ENCODE results near the gene NLRP1. TPM values are rescaled to one million over a fixed set of nuclear protein-coding genes. Genes with fewer than 3 reads are reported as not detected.
A peak's percentile ranks its signal among the peaks of the same experiment; 100 is the strongest.

NLRP1 gene
- total RNA-seq, 1 experiment from 2014 or later, result 0.57 TPM

DNA sequence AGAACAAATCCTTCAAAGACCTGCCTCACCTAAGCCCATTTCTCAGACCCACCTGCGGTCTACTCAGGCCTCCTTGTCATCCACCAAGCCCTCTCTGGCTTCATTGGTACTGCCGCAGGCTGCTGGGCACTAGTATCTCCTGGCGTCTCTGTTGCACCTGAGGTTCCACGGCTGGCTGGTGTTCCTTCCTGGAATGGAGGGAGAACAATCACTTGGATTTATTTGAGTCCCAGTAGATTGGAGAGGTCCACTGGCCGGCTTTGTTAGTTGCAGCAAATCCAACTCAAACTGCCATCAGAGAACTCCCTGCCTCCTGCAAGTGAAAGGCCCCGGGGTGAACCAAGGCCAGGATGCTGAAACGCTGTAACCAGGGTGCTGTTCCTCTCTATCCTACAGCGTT, 82.6 kb downstream of the NLRP1 start:
- no peak overlapping the region for H3K27ac Mint-ChIP-seq (ENCODE audit: unreplicated experiment)
- peaks cover 69% of the 10 kb centered on the region for H3K27me3 Mint-ChIP-seq (ENCODE audit: unreplicated experiment)
- intact Hi-C loops (cut with micrococcal nuclease; ENCODE audit: unreplicated experiment), result no loop called here
- peak overlapping the region; percentile 69 for H3K4me3 Mint-ChIP-seq (ENCODE audit: low read depth, unreplicated experiment)
- BruUV-seq (replicated peaks), result no TSS peak
- CTCF ChIA-PET, result no interaction called here
- TF ChIP-seq, protein P1, sequence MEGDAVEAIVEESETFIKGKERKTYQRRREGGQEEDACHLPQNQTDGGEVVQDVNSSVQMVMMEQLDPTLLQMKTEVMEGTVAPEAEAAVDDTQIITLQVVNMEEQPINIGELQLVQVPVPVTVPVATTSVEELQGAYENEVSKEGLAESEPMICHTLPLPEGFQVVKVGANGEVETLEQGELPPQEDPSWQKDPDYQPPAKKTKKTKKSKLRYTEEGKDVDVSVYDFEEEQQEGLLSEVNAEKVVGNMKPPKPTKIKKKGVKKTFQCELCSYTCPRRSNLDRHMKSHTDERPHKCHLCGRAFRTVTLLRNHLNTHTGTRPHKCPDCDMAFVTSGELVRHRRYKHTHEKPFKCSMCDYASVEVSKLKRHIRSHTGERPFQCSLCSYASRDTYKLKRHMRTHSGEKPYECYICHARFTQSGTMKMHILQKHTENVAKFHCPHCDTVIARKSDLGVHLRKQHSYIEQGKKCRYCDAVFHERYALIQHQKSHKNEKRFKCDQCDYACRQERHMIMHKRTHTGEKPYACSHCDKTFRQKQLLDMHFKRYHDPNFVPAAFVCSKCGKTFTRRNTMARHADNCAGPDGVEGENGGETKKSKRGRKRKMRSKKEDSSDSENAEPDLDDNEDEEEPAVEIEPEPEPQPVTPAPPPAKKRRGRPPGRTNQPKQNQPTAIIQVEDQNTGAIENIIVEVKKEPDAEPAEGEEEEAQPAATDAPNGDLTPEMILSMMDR (IDR thresholded peaks at IDR 0.05; ENCODE audit: unreplicated experiment), result no peak
- H3K36me3 Mint-ChIP-seq (ENCODE audit: insufficient read depth, unreplicated experiment), result peaks cover 11% of the 10 kb centered on the region
- DNase-seq, result no peak
- H3K4me1 Mint-ChIP-seq (ENCODE audit: low read depth, unreplicated experiment), result no peaks in the 10 kb centered on the region
- peaks cover 6% of the 10 kb centered on the region for H3K9me3 Mint-ChIP-seq (ENCODE audit: low read depth, unreplicated experiment)

DNA sequence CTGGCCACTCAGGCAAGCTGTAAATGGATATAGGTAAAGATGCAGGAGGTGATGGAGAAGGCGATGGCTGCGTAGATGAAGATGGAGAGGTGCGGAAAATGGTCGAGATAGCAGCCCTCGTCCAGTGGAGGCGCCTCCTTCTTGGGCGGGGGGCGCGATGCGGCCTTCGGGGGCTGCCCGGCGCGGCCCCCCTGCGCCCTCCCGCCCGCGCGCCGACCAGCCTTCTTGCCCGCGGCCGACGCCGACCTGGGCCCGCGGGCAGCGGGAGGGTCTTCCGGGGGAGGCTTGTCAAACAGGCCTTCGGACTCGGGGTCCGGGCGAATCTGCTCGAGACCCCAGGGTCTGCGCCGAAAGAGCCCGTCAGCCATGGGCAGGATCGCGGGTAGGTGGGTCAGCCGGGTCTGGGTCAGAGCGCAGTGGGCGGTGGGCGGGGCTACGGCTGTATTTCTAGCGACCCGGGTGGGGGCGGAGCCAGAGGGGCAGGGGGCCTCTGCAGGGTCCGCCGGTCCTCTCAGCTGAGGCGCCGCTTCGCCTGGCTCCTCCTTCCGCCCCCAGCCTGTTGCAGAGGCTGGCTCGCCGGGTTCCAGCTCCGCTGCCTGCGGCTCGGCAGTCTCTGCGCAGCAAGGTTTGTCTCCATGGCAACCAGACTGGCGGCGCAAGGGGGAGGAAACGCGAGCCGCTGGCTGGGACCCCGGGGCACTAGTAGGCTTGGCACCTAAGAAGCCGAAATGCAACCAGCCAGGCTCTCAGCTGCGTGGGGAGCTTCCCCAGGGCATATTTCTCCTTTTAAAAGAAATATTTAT, 83.5 kb downstream of the NLRP1 start:
- TF ChIP-seq, protein P1 (IDR thresholded peaks at IDR 0.05; ENCODE audit: unreplicated experiment), result no peak
- no peaks in the 10 kb centered on the region for H3K4me1 Mint-ChIP-seq (ENCODE audit: low read depth, unreplicated experiment)
- intact Hi-C loops (cut with micrococcal nuclease; ENCODE audit: unreplicated experiment), result no loop called here
- H3K9me3 Mint-ChIP-seq (ENCODE audit: low read depth, unreplicated experiment), result peaks cover 6% of the 10 kb centered on the region
- H3K4me3 Mint-ChIP-seq (ENCODE audit: low read depth, unreplicated experiment), result peak overlapping the region; percentile 69
- no TSS peak for BruUV-seq (replicated peaks)
- DNase-seq, result peak; percentile 47
- no peak overlapping the region for H3K27ac Mint-ChIP-seq (ENCODE audit: unreplicated experiment)
- CTCF ChIA-PET, result no interaction called here
- H3K36me3 Mint-ChIP-seq (ENCODE audit: insufficient read depth, unreplicated experiment), result peaks cover 11% of the 10 kb centered on the region
- H3K27me3 Mint-ChIP-seq (ENCODE audit: unreplicated experiment), result peaks cover 73% of the 10 kb centered on the region

DNA sequence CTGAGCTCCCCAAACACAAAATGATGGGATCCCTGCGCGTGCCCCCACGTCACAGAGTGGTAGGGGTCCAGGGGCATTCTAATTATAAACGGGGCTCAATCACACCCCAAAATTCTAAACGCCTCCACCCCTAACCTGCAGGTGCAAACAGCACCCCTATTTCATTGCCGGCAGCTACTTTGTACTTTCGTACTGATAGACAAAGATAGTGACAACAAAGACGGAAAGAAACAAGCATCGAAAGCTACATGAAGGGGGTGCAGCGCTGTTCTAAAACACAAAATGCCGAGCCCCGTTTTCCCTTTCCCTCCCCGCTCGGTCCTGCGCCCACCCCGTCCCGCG, 84.1 kb downstream of the NLRP1 start:
- Mint-ChIP-seq H3K27me3 (ENCODE audit: unreplicated experiment) (peaks cover 73% of the 10 kb centered on the region), H3K27ac (ENCODE audit: unreplicated experiment) (no peak overlapping the region), H3K4me1 (ENCODE audit: low read depth, unreplicated experiment) (no peaks in the 10 kb centered on the region), H3K9me3 (ENCODE audit: low read depth, unreplicated experiment) (peaks cover 6% of the 10 kb centered on the region), H3K4me3 (ENCODE audit: low read depth, unreplicated experiment) (peak overlapping the region; percentile 69), H3K36me3 (ENCODE audit: insufficient read depth, unreplicated experiment) (peaks cover 11% of the 10 kb centered on the region)
- CTCF ChIA-PET, result no interaction called here
- intact Hi-C loops (cut with micrococcal nuclease; ENCODE audit: unreplicated experiment), result no loop called here
- DNase-seq, result no peak
- BruUV-seq (replicated peaks), result no TSS peak
- TF ChIP-seq, protein P1 (IDR thresholded peaks at IDR 0.05; ENCODE audit: unreplicated experiment), result no peak

DNA sequence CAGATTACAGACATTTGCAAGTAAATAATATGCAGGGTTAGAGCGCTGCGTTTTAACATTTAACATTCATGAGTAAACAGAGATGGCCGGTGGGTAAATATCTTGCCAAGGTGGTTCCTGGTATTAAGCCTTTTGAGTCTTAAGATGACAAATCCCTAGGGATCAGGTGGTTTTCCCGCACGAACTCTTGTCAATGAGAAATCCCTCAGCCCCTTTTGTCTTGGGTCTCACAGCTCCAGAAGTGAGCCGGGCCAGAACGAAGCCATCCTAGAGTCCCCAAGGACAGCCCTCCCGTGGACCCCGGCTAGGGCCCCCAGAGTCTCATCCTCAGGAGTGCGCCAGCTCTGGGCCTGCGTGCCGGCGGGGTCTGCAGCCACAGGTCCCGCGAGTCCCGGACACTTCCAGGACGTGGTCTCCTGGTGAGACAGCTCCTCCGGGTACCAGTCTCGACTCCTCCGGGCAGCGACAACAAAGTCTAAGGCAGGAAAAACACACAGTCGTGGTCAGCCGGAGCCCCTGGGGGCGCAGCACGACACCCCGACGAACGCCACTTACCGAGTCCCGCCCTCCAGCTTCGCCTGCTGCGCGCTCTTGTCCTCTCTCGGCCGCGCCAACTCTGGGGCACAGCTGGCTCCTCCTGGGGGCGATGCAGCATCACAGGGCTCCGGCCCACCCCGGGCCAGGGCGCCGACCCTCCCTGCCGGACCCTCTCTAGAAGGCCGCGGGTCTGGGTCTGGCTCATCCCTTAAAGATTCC, 84.7 kb downstream of the NLRP1 start:
- peaks cover 73% of the 10 kb centered on the region for H3K27me3 Mint-ChIP-seq (ENCODE audit: unreplicated experiment)
- no peaks in the 10 kb centered on the region for H3K4me1 Mint-ChIP-seq (ENCODE audit: low read depth, unreplicated experiment)
- intact Hi-C loops (cut with micrococcal nuclease; ENCODE audit: unreplicated experiment), result no loop called here
- no TSS peak for BruUV-seq (replicated peaks)
- no peak overlapping the region for H3K4me3 Mint-ChIP-seq (ENCODE audit: low read depth, unreplicated experiment)
- H3K9me3 Mint-ChIP-seq (ENCODE audit: low read depth, unreplicated experiment), result peaks cover 6% of the 10 kb centered on the region
- H3K36me3 Mint-ChIP-seq (ENCODE audit: insufficient read depth, unreplicated experiment), result peaks cover 11% of the 10 kb centered on the region
- TF ChIP-seq, protein P1 (IDR thresholded peaks at IDR 0.05; ENCODE audit: unreplicated experiment), result no peak
- no peak for DNase-seq
- no peak overlapping the region for H3K27ac Mint-ChIP-seq (ENCODE audit: unreplicated experiment)
- CTCF ChIA-PET, result no interaction called here

Data from Calu3 (cell line).